ENCODE measurements around the gene PAX2. TPM values are rescaled to one million over a fixed set of nuclear protein-coding genes. Genes with fewer than 3 reads are reported as not detected.

The PAX2 gene
- total RNA-seq, 1 experiment from 2014 or later = 0.45 TPM

DNA sequence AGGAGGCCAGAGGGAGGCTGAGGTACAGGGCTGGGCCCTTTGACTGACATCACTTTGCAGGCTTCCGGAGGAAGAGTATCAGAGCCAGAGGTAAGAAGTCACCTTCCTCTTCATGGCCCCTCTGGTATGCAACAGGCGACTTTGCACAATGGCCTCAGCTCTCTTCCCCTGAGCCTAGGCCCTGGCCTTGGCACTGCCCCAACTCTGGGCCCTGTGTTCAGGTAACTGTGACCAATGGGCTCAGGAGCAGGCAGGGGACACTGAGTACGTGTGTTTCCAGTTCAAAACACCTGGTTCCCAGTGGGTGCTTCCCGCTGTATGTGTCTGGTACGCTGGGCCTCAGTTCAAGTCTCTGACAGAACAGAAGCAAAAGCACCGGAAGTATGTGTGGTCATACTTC is 12.1 kb upstream of the PAX2 start:
- H3K4me1 Mint-ChIP-seq (ENCODE audit: low read depth, unreplicated experiment) = peaks cover 47% of the 10 kb centered on the region
- no peak overlapping the region for H3K27ac Mint-ChIP-seq (ENCODE audit: unreplicated experiment)
- no peaks in the 10 kb centered on the region for H3K9me3 ChIP-seq
- intact Hi-C loops (cut with micrococcal nuclease; ENCODE audit: unreplicated experiment) = no loop called here
- no peaks in the 10 kb centered on the region for H3K9me3 Mint-ChIP-seq (ENCODE audit: unreplicated experiment)
- ChIA-PET POLR2A (no interaction called here), CTCF (no interaction called here)
- H3K4me1 ChIP-seq = peaks cover 21% of the 10 kb centered on the region
- TF ChIP-seq, protein P1, sequence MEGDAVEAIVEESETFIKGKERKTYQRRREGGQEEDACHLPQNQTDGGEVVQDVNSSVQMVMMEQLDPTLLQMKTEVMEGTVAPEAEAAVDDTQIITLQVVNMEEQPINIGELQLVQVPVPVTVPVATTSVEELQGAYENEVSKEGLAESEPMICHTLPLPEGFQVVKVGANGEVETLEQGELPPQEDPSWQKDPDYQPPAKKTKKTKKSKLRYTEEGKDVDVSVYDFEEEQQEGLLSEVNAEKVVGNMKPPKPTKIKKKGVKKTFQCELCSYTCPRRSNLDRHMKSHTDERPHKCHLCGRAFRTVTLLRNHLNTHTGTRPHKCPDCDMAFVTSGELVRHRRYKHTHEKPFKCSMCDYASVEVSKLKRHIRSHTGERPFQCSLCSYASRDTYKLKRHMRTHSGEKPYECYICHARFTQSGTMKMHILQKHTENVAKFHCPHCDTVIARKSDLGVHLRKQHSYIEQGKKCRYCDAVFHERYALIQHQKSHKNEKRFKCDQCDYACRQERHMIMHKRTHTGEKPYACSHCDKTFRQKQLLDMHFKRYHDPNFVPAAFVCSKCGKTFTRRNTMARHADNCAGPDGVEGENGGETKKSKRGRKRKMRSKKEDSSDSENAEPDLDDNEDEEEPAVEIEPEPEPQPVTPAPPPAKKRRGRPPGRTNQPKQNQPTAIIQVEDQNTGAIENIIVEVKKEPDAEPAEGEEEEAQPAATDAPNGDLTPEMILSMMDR (IDR thresholded peaks at IDR 0.05; ENCODE audit: insufficient read depth in 1 of 2, low read depth in 1 of 2, low read length in 1 of 2, severe bottlenecking in 1 of 2, unreplicated experiment in 1 of 2) = no peak
- no peaks in the 10 kb centered on the region for H3K27me3 ChIP-seq (replicated peaks; ENCODE audit: control insufficient read depth, insufficient read depth, low read length)
- no peak overlapping the region for H3K4me3 ChIP-seq (ENCODE audit: low read depth, low read length)
- H3K4me3 Mint-ChIP-seq (ENCODE audit: unreplicated experiment) = no peak overlapping the region
- H3K36me3 Mint-ChIP-seq (ENCODE audit: insufficient read depth, unreplicated experiment) = peaks cover 7% of the 10 kb centered on the region
- H3K27me3 Mint-ChIP-seq (ENCODE audit: insufficient read depth, unreplicated experiment) = peaks cover 4% of the 10 kb centered on the region
- no peaks in the 10 kb centered on the region for H3K36me3 ChIP-seq (ENCODE audit: control insufficient read depth, insufficient read depth, low read length)
- DNase-seq = no peak
- BruUV-seq (replicated peaks) = no TSS peak

DNA sequence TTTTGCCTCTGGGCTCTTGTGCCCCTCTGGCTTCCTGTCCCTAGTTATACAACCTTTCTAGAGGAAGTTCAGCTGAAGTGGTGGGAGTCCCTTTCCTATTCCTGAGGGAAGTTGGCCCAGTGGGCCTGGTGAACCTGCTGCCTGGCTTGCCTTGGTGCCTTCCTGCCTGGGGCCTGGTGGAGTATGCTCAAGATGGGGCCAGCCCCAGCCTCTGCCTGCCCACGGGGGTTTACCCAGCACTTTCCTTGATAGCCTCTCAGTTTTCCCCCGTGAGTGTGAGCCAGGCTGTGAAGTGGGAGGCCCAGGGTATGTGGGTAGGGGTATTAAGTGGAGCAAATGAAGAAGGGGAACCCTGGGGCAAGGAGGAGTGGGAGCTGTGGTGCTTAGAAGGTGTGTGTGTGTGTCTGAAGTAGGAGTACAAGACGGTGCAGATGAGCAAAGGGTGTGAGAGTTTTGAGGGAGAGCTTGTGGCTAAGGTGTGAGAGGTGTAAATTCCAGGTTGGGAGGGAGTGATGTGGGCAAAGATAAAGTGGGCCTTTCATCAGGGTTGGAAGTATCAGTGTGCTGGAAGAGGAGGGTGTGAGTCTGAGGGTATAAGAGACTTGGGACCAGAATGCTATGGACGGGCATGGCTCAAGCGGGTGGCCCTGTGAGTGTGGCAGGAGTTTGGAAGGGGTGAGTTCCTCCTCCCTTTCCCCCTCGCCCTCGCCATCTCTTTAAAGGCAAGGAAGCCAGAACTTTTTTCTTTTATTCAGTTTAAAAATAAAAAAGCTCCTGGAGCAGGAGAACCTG is 10.9 kb upstream of the PAX2 start:
- ChIA-PET POLR2A (no interaction called here), CTCF (interaction anchor here (0.6 kb wide), 2 partner anchors 49 to 89 kb away, joined by 4 to 6 read pairs; no protein-coding TSS in a partner anchor)
- Histone ChIP-seq H3K36me3 (ENCODE audit: control insufficient read depth, insufficient read depth, low read length) (no peaks in the 10 kb centered on the region), H3K4me3 (ENCODE audit: low read depth, low read length) (no peak overlapping the region), H3K9me3 (no peaks in the 10 kb centered on the region), H3K4me1 (peaks cover 21% of the 10 kb centered on the region), H3K27me3 (replicated peaks; ENCODE audit: control insufficient read depth, insufficient read depth, low read length) (no peaks in the 10 kb centered on the region)
- TF ChIP-seq, protein P1 (IDR thresholded peaks at IDR 0.05; ENCODE audit: insufficient read depth in 1 of 2, low read depth in 1 of 2, low read length in 1 of 2, severe bottlenecking in 1 of 2, unreplicated experiment in 1 of 2) = no peak
- H3K36me3 Mint-ChIP-seq (ENCODE audit: insufficient read depth, unreplicated experiment) = peaks cover 7% of the 10 kb centered on the region
- no TSS peak for BruUV-seq (replicated peaks)
- H3K9me3 Mint-ChIP-seq (ENCODE audit: unreplicated experiment) = no peaks in the 10 kb centered on the region
- intact Hi-C loops (cut with micrococcal nuclease; ENCODE audit: unreplicated experiment) = no loop called here
- peak overlapping the region; percentile 6 for H3K27ac Mint-ChIP-seq (ENCODE audit: unreplicated experiment)
- no peak overlapping the region for H3K4me3 Mint-ChIP-seq (ENCODE audit: unreplicated experiment)
- DNase-seq = no peak
- peaks cover 44% of the 10 kb centered on the region for H3K4me1 Mint-ChIP-seq (ENCODE audit: low read depth, unreplicated experiment)
- H3K27me3 Mint-ChIP-seq (ENCODE audit: insufficient read depth, unreplicated experiment) = peaks cover 6% of the 10 kb centered on the region

DNA sequence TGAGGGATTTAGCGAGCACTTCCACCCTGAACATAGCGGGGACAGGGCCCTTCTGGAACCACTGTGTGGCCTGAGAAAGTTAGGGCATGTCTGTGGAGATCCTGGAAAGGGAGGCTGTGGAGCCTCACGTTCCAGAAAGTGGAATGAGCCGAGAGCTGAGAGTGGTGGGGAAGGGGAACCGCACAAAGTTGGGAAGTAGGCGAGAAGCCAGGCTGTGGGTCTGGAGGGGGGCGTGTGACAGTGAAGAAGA is 10.4 kb upstream of the PAX2 start:
- H3K9me3 ChIP-seq = no peaks in the 10 kb centered on the region
- ChIA-PET POLR2A (no interaction called here), CTCF (no interaction called here)
- peaks cover 11% of the 10 kb centered on the region for H3K36me3 Mint-ChIP-seq (ENCODE audit: insufficient read depth, unreplicated experiment)
- peaks cover 47% of the 10 kb centered on the region for H3K4me1 Mint-ChIP-seq (ENCODE audit: low read depth, unreplicated experiment)
- no TSS peak for BruUV-seq (replicated peaks)
- H3K4me1 ChIP-seq = peaks cover 24% of the 10 kb centered on the region
- TF ChIP-seq, protein P1 (IDR thresholded peaks at IDR 0.05; ENCODE audit: insufficient read depth in 1 of 2, low read depth in 1 of 2, low read length in 1 of 2, severe bottlenecking in 1 of 2, unreplicated experiment in 1 of 2) = no peak
- H3K9me3 Mint-ChIP-seq (ENCODE audit: unreplicated experiment) = no peaks in the 10 kb centered on the region
- no peak for DNase-seq
- H3K4me3 Mint-ChIP-seq (ENCODE audit: unreplicated experiment) = no peak overlapping the region
- peak overlapping the region; percentile 6 for H3K27ac Mint-ChIP-seq (ENCODE audit: unreplicated experiment)
- no peaks in the 10 kb centered on the region for H3K36me3 ChIP-seq (ENCODE audit: control insufficient read depth, insufficient read depth, low read length)
- no peaks in the 10 kb centered on the region for H3K27me3 ChIP-seq (replicated peaks; ENCODE audit: control insufficient read depth, insufficient read depth, low read length)
- no peak overlapping the region for H3K4me3 ChIP-seq (ENCODE audit: low read depth, low read length)
- H3K27me3 Mint-ChIP-seq (ENCODE audit: insufficient read depth, unreplicated experiment) = peaks cover 6% of the 10 kb centered on the region
- intact Hi-C loops (cut with micrococcal nuclease; ENCODE audit: unreplicated experiment) = no loop called here

Data from Caco-2 (cell line).